PC-3 (cell line): Measurements from ENCODE around the gene CFAP99. TPM values are rescaled to one million over a fixed set of nuclear protein-coding genes. Genes with fewer than 3 reads are reported as not detected.

ENCODE experiments used
- ATAC-seq: fragments of 200-7000 bp; cut with Tn5 transposase; 2 replicates; pipeline ENCODE4 v1.9.1; 2020; ENCODE audit warnings: mild to moderate bottlenecking, moderate library complexity
- BruUV-seq: library from RNA; stranded (reverse); fragments of 400-500 nt; replicated peaks from 2 replicates; lab custom pipeline; 2021; lab: Mats Ljungman, UMichigan
- CTCF ChIA-PET: fragments of 300-600 bp; sonication (Branson Sonifier 250); formaldehyde crosslinking; loops from one replicate; lab custom pipeline; 2022; ENCODE audit warnings: antibody characterized with exemption; lab: Charles Lee
- POLR2A ChIA-PET: fragments of 300-600 bp; sonication (Branson Sonifier 250); formaldehyde crosslinking; loops from one replicate; lab custom pipeline; 2022; ENCODE audit warnings: antibody characterized with exemption; ENCODE audit not compliant: unreplicated experiment; lab: Charles Lee
- DNase-seq: peaks from one replicate; pipeline ENCODE4 v3.0.0-alpha.2; 2015
- H2AFZ ChIP-seq: fragments of 300-600 bp; sonication (generic); 2 replicates; pipeline ENCODE4 v1.6.0; 2016; ENCODE audit warnings: antibody characterized with exemption, low read length
- H3F3A ChIP-seq: fragments of 300-600 bp; sonication (generic); one replicate; pipeline ENCODE4 v1.6.0; 2017; ENCODE audit warnings: antibody characterized with exemption, low read length, control low read depth, mild to moderate bottlenecking; ENCODE audit not compliant: unreplicated experiment
- H3K27ac ChIP-seq: fragments of 300-600 bp; sonication (generic); 2 replicates; pipeline ENCODE4 v1.5.1; 2016; ENCODE audit warnings: mild to moderate bottlenecking, low read length
- H3K27me3 ChIP-seq: fragments of 300-600 bp; sonication (generic); 2 replicates; pipeline ENCODE4 v1.6.1; 2016; ENCODE audit warnings: low read length, mixed read lengths
- H3K36me3 ChIP-seq: fragments of 300-600 bp; sonication (generic); 2 replicates; pipeline ENCODE4 v1.6.1; 2016; ENCODE audit warnings: low read depth, mixed run types, low read length, mixed read lengths
- H3K4me1 ChIP-seq: fragments of 300-600 bp; sonication (generic); 2 replicates; pipeline ENCODE4 v1.5.1; 2016; ENCODE audit warnings: low read length; ENCODE audit not compliant: insufficient read depth
- H3K4me2 ChIP-seq: fragments of 300-600 bp; sonication (generic); 2 replicates; pipeline ENCODE4 v1.6.0; 2016; ENCODE audit warnings: low read length
- H3K4me3 ChIP-seq: fragments of 300-600 bp; sonication (generic); 2 replicates; pipeline ENCODE4 v1.5.1; 2016; ENCODE audit warnings: mild to moderate bottlenecking, low read length, mixed read lengths
- H3K79me2 ChIP-seq: fragments of 300-600 bp; sonication (generic); 2 replicates; pipeline ENCODE4 v1.6.1; 2017; ENCODE audit warnings: low read length, mixed read lengths
- H3K9ac ChIP-seq: fragments of 300-600 bp; sonication (generic); 2 replicates; pipeline ENCODE4 v1.6.0; 2016; ENCODE audit warnings: mild to moderate bottlenecking, low read length
- H3K9me2 ChIP-seq: fragments of 300-600 bp; sonication (generic); replicated peaks from 2 replicates; pipeline ENCODE4 v1.6.1; 2016; ENCODE audit warnings: mixed run types, low read length, mixed read lengths
- H3K9me3 ChIP-seq: fragments of 300-600 bp; sonication (generic); 2 replicates; pipeline ENCODE4 v1.6.1; 2016; ENCODE audit warnings: low read length, mixed read lengths
- H4K20me1 ChIP-seq: fragments of 300-600 bp; sonication (generic); 2 replicates; pipeline ENCODE4 v1.6.1; 2016; ENCODE audit warnings: low read length, mixed read lengths
- EZH2 ChIP-seq: fragments of 300-600 bp; sonication (generic); IDR thresholded peaks from one replicate; pipeline ENCODE4 v1.6.1; 2017; ENCODE audit warnings: antibody characterized with exemption, mild to moderate bottlenecking, low read length; ENCODE audit not compliant: unreplicated experiment
- EZH2phosphoT487 ChIP-seq: fragments of 300-600 bp; sonication (generic); IDR thresholded peaks from 2 replicates; pipeline ENCODE4 v1.6.1; 2018; ENCODE audit warnings: mild to moderate bottlenecking, antibody characterized with exemption, low read length, borderline replicate concordance
- intact Hi-C: fragments of 100-400 bp; cut with micrococcal nuclease; formaldehyde crosslinking; loops from 2 replicates; pipeline ENCODE4 v1.9.0; 2023
- total RNA-seq: library from RNA; depleted of rRNA; stranded (reverse); fragments of >200 nt; gene quantifications from 2 replicates; pipeline ENCODE4 v1.2.3, GENCODE V29; 2014
- TF ChIP-seq, protein P1 (sequence below): fragments of 300-600 bp; sonication (generic); conservative IDR thresholded peaks from 2 replicates; pipeline ENCODE4 v1.5.1; 2017; ENCODE audit warnings: antibody characterized with exemption, low read depth, mild to moderate bottlenecking, low read length

CFAP99 gene
- total RNA-seq, 1 experiment from 2014 or later, result not detected

DNA sequence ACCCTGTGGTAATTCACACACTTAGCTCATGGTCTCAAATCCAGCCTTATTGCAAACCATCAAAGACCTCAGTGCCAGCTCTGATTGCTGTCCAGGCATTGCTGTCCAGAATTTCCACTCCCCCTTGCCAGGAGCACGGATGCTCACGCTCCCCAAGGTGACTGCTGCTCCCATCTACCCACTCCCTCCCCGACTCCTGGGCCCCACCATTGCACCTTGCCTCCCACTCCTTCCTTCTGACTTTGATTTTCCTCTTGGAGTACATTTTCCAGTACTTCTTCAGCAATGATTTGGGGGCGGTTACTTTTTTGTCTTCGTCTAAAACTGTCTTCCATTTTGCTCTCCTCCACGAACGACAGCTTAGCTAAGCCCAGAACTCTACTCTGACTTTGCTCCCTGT is 11.8 kb upstream of the CFAP99 start:
- BruUV-seq, result no TSS peak

DNA sequence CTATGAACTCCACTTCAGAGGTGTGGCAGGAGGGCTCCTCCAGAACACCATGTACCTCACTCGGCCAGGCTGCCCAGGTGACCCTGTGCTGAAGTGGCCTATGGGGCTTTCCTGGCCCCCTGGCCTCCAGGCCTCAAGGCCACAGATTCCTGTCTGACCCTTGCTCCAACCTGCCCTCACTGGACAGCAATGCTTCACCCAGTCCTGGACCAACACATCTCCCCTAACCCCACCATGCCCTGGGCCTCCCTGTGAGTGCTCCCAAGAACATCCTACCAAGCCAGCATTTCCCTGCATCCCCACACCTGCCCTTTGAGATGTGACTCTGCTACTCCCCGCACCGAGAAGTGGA is 10.8 kb upstream of the CFAP99 start:
- Histone ChIP-seq H3K27ac (no peak overlapping the region), H2AFZ (no peak overlapping the region), H3K9me3 (no peaks in the 10 kb centered on the region), H3K4me3 (no peak overlapping the region), H3K36me3 (no peaks in the 10 kb centered on the region), H3F3A (no peaks in the 10 kb centered on the region), H3K9ac (no peak overlapping the region), H3K27me3 (no peaks in the 10 kb centered on the region), H3K4me2 (no peak overlapping the region), H3K9me2 (no peaks in the 10 kb centered on the region), H4K20me1 (no peaks in the 10 kb centered on the region), H3K4me1 (peaks cover 16% of the 10 kb centered on the region), H3K79me2 (peaks cover 14% of the 10 kb centered on the region)
- TF ChIP-seq, protein P1, sequence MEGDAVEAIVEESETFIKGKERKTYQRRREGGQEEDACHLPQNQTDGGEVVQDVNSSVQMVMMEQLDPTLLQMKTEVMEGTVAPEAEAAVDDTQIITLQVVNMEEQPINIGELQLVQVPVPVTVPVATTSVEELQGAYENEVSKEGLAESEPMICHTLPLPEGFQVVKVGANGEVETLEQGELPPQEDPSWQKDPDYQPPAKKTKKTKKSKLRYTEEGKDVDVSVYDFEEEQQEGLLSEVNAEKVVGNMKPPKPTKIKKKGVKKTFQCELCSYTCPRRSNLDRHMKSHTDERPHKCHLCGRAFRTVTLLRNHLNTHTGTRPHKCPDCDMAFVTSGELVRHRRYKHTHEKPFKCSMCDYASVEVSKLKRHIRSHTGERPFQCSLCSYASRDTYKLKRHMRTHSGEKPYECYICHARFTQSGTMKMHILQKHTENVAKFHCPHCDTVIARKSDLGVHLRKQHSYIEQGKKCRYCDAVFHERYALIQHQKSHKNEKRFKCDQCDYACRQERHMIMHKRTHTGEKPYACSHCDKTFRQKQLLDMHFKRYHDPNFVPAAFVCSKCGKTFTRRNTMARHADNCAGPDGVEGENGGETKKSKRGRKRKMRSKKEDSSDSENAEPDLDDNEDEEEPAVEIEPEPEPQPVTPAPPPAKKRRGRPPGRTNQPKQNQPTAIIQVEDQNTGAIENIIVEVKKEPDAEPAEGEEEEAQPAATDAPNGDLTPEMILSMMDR, result no peak
- TF ChIP-seq EZH2phosphoT487, result no peak
- TF ChIP-seq EZH2, result no peak
- ATAC-seq, result no peak
- no TSS peak for BruUV-seq
- ChIA-PET POLR2A (no interaction called here), CTCF (no interaction called here)
- no peak for DNase-seq
- intact Hi-C loops, result no loop called here

More for the DNA sequence above, 11.8 kb upstream of the CFAP99 start:
- Histone ChIP-seq H3K27me3 (no peaks in the 10 kb centered on the region), H2AFZ (no peak overlapping the region), H3K9ac (no peak overlapping the region), H3F3A (no peaks in the 10 kb centered on the region), H3K4me2 (no peak overlapping the region), H3K27ac (no peak overlapping the region), H3K36me3 (no peaks in the 10 kb centered on the region), H3K4me3 (no peak overlapping the region), H4K20me1 (no peaks in the 10 kb centered on the region), H3K79me2 (peaks cover 11% of the 10 kb centered on the region), H3K9me3 (no peaks in the 10 kb centered on the region), H3K9me2 (no peaks in the 10 kb centered on the region), H3K4me1 (peaks cover 12% of the 10 kb centered on the region)
- ChIA-PET POLR2A (no interaction called here), CTCF (no interaction called here)
- ATAC-seq (no peak), DNase-seq (no peak)
- TF ChIP-seq, protein P1, result no peak
- no peak for TF ChIP-seq EZH2
- TF ChIP-seq EZH2phosphoT487, result no peak
- intact Hi-C loops, result no loop called here

DNA sequence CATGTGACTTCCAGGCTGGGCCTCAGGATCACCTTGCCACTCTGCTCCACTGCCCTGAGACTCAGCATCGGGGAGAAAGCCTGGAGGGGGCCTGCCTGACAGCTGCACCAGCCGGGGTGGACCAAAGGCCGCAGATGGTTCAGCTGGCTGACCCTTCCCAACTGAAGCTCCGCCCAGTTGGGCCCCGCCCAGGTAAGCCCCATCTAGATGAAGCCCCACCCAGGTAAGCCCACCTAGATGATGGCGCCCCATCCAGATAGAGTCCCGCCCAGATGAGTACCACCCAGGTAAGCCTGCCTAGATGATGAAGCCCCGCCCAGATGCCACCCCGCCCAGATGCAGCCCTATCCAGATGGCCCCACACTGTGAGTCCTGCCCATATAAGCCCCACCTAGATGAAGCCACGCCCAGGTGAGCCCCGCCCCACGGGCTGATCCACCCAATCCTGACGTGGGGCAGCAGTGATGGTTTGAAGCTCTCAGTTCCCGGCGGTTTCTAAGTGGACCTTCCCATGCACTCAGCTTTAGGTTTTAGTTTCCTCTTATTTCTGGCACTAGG is 10.3 kb upstream of the CFAP99 start:
- DNase-seq, result peak; percentile 8
- TF ChIP-seq, protein P1, result no peak
- no peak for TF ChIP-seq EZH2
- ATAC-seq, result no peak
- no peaks in the 10 kb centered on the region for H3K9me2 ChIP-seq
- no peaks in the 10 kb centered on the region for H3K36me3 ChIP-seq
- intact Hi-C loops, result no loop called here
- no peaks in the 10 kb centered on the region for H3K27me3 ChIP-seq
- POLR2A ChIA-PET, result no interaction called here
- peaks cover 17% of the 10 kb centered on the region for H3K4me1 ChIP-seq
- H3F3A ChIP-seq, result no peaks in the 10 kb centered on the region
- peaks cover 14% of the 10 kb centered on the region for H3K79me2 ChIP-seq
- no peak overlapping the region for H3K27ac ChIP-seq
- H4K20me1 ChIP-seq, result no peaks in the 10 kb centered on the region
- H3K9ac ChIP-seq, result no peak overlapping the region
- H3K9me3 ChIP-seq, result no peaks in the 10 kb centered on the region
- no peak overlapping the region for H3K4me2 ChIP-seq
- CTCF ChIA-PET, result interaction anchor here (0.6 kb wide), 1 partner anchor 34 kb away, joined by 4 read pairs; no protein-coding TSS in a partner anchor
- H3K4me3 ChIP-seq, result no peak overlapping the region
- H2AFZ ChIP-seq, result no peak overlapping the region
- BruUV-seq, result no TSS peak
